Tibial nerve (tissue), 4 donors: ENCODE data around the gene MRGPRE. TPM values are rescaled to one million over a fixed set of nuclear protein-coding genes. Genes with fewer than 3 reads are reported as not detected.

Experiments used
- DNase-seq, 2 donors: peaks; one replicate each; pipeline ENCODE4 v3.0.0-alpha.2; 2019; ENCODE audit warnings: low spot score in 2 of 2
- H3K27ac ChIP-seq, 4 donors: fragments of 200-600 bp; sonication (generic) in 3 of 4; one replicate each; pipeline ENCODE4 v1.5.1; 2017 to 2019; ENCODE audit warnings: mild to moderate bottlenecking in 1 of 4
- H3K27me3 ChIP-seq, 2 donors: fragments of 200-600 bp; sonication (generic) in 1 of 2; one replicate each; pipeline versions ENCODE4 v1.5.1 to v1.6.0; 2017 to 2019
- H3K36me3 ChIP-seq, 3 donors: fragments of 200-600 bp; sonication (generic); one replicate each; pipeline ENCODE4 v1.5.1; 2018 to 2019
- H3K4me1 ChIP-seq, 4 donors: fragments of 200-600 bp; sonication (generic) in 3 of 4; one replicate each; pipeline ENCODE4 v1.5.1; 2017 to 2019
- H3K4me3 ChIP-seq, 4 donors: fragments of 200-600 bp; sonication (generic) in 3 of 4; one replicate each; pipeline ENCODE4 v1.5.1; 2017 to 2019; ENCODE audit warnings: mild to moderate bottlenecking in 1 of 4, moderate library complexity in 1 of 4
- H3K9me3 ChIP-seq, 4 donors: fragments of 200-600 bp; sonication (generic) in 3 of 4; one replicate each; pipeline ENCODE4 v1.5.1; 2017 to 2019
- EP300 ChIP-seq, 2 donors: sonication (generic); formaldehyde crosslinking; IDR thresholded peaks; one replicate each; pipeline ENCODE4 v1.6.1; 2017; ENCODE audit warnings: antibody characterized with exemption in 2 of 2, mild to moderate bottlenecking in 1 of 2
- POLR2A ChIP-seq, 2 donors: fragments of 450-650 bp; IDR thresholded peaks; one replicate each; pipeline ENCODE4 v1.6.1; 2017; ENCODE audit warnings: antibody characterized with exemption in 2 of 2, mild to moderate bottlenecking in 2 of 2, moderate library complexity in 2 of 2
- WGBS, 2 donors: methylation state at CpG; one replicate each; pipeline ENCODE4 v1.1.5; 2018; 5-methylcytosine and 5-hydroxymethylcytosine counted together
- total RNA-seq, 4 donors: library from RNA; depleted of rRNA; stranded (reverse); fragments of >200 nt; gene quantifications; one replicate each; pipeline ENCODE4 v1.1.0, GENCODE V29; 2016
- TF ChIP-seq, protein P1 (sequence below), 5 experiments: fragments of 200-600 bp in 3 of 5; fragments of 450-650 bp in 2 of 5; sonication (generic) in 3 of 5; IDR thresholded peaks; one replicate each; pipeline ENCODE4 v1.5.1; 2016 to 2019; ENCODE audit warnings: antibody characterized with exemption in 5 of 5, mild to moderate bottlenecking in 3 of 5, moderate library complexity in 2 of 5

Gene MRGPRE
- total RNA-seq, 4 donors from 2014 or later, result 0.66 TPM; not detected in 3

DNA sequence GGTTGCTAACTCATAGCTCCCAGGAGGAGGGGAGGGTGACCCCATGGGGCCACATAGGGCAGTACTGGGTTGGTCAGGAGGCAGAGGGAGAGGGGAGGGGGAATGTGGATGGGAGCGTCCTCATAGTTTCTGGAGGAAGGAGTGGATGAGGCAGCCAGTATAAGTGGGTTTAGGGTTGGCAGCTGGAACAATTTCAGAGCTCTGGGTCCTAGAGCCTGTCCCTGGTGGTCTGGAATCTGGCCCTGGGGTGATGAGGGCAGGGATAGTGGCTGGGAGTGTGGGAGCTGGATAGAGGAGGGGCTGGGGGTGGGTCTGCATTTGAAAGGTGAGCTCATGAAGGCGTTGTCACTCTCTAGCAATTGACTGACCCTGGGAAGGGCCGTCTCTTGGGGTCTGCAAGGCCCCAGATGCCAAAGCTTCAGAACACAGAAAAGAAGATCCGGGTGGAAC, 8.3 kb downstream of the MRGPRE start:
- Histone ChIP-seq H3K36me3 (no peaks in the 10 kb centered on the region), H3K27ac (no peak overlapping the region), H3K4me3 (no peak overlapping the region), H3K4me1 (peaks cover 0 to 13% (median 0%) of the 10 kb centered on the region in 4 donors), H3K27me3 (peaks cover 0 to 54% of the 10 kb centered on the region in 2 donors), H3K9me3 (no peaks in the 10 kb centered on the region)
- 46 to 49% methylated on average over 4 of the region's 4 CpGs for WGBS, 2 donors
- TF ChIP-seq POLR2A (IDR thresholded peaks at IDR 0.05) (no peak), EP300 (IDR thresholded peaks at IDR 0.05) (no peak)
- TF ChIP-seq, protein P1, sequence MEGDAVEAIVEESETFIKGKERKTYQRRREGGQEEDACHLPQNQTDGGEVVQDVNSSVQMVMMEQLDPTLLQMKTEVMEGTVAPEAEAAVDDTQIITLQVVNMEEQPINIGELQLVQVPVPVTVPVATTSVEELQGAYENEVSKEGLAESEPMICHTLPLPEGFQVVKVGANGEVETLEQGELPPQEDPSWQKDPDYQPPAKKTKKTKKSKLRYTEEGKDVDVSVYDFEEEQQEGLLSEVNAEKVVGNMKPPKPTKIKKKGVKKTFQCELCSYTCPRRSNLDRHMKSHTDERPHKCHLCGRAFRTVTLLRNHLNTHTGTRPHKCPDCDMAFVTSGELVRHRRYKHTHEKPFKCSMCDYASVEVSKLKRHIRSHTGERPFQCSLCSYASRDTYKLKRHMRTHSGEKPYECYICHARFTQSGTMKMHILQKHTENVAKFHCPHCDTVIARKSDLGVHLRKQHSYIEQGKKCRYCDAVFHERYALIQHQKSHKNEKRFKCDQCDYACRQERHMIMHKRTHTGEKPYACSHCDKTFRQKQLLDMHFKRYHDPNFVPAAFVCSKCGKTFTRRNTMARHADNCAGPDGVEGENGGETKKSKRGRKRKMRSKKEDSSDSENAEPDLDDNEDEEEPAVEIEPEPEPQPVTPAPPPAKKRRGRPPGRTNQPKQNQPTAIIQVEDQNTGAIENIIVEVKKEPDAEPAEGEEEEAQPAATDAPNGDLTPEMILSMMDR (IDR thresholded peaks at IDR 0.05), result no peak
- DNase-seq, result no peak

DNA sequence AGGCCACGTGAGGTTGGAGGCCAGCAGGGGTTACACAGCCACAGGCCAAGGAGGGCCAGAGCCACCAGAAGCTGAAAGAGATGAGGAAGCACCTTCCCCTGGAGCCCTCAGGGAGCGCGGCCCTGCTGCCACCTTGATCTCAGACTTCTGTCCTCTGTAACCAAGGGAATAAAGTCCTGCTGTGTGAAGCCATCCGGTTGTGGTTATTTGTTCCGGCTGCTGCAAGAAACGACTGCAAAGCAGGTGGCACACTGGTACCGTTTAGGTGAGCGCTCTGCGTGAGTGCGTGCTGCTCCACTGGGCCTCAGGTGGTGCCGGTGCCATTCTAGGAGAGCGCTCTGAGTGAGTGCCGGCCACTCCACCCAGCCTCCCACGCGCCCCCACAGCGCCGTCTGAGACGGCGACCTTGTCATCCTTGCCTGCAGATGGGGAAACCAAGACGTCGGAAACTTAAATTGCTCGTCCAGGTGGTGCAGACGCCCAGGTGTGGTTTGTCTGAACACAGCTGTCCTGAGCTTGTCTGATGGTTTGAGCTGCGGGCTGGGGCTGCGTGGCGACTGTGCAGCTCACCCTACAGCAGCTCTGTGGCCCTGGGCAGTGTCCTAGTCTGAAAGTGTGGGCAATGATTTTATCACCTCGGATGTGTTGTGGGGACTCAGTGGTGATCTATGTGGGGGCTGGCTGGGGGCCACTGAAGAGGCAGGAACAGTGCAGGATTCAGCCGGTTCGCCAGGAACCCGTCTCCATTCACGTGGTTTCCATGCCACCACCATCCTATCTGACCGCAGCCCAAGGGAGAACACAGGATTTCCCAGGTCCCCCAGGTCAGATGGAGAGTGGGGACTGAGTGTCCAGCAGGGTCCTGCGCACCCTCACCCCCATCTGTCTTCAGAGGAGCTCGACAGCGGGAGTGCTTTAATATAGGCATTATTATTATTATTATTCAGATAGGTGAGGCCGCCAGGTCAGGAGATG, 9.0 kb downstream of the MRGPRE start:
- no peak for DNase-seq
- H3K27ac ChIP-seq, result no peak overlapping the region
- no peak overlapping the region for H3K4me3 ChIP-seq
- WGBS, 2 donors, result 77 to 80% methylated on average over 34 to 36 of the region's 36 CpGs
- TF ChIP-seq POLR2A (IDR thresholded peaks at IDR 0.05) (no peak), EP300 (IDR thresholded peaks at IDR 0.05) (no peak)
- TF ChIP-seq, protein P1 (IDR thresholded peaks at IDR 0.05), result no peak
- H3K36me3 ChIP-seq, result no peaks in the 10 kb centered on the region
- peaks cover 0 to 13% (median 0%) of the 10 kb centered on the region in 4 donors for H3K4me1 ChIP-seq
- peaks cover 0 to 62% of the 10 kb centered on the region in 2 donors for H3K27me3 ChIP-seq
- no peaks in the 10 kb centered on the region for H3K9me3 ChIP-seq

DNA sequence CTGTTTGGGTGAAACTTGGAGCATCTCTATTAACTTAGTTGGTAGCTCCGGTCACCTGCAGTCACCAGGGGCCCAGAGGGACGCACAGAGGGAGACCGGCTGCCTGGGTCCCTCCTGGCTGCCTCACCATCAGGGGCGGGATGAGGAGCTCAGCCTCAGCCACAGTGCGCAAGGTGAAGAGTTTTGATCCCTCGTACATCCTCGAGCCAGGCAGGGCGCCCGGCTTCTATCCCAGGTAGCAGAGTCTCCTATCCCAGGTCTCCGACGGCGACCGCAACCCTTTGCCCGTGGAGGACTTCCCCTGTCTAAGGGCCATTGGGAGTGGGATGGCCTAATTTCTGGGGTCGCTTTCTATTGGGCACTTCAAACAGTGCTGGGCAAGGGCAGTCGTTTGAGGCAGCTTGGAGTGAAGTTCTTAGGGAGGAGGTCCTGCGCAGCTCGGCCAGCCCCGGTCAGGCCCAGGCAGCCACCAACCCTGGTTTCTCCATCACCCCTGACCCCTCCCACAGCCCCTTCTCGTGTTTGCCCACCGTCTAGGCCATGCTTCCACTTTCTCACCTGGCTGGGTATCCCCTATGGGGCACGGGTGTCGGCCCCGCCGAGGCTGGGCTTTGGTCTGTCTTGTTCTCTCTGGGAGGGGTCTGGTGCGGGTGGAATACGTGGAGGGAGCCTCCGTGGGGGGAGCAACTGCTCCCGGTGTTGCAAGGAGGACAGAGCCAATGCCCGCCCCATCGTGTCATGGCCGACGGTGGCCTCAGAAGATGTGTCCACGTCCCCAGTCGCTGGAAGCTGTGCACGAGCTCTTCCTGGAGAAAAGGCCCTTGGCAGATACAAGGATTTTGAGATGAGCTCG, 10.0 kb downstream of the MRGPRE start:
- H3K4me1 ChIP-seq, result peaks cover 0 to 14% (median under 1%) of the 10 kb centered on the region in 4 donors
- no peaks in the 10 kb centered on the region for H3K9me3 ChIP-seq
- WGBS, 2 donors, result 81 to 85% methylated on average over 32 to 37 of the region's 37 CpGs
- H3K36me3 ChIP-seq, result no peaks in the 10 kb centered on the region
- no peak for TF ChIP-seq POLR2A (IDR thresholded peaks at IDR 0.05)
- no peak for TF ChIP-seq EP300 (IDR thresholded peaks at IDR 0.05)
- TF ChIP-seq, protein P1 (IDR thresholded peaks at IDR 0.05), result no peak
- DNase-seq, result no peak
- no peak overlapping the region for H3K27ac ChIP-seq
- peaks cover 0 to 70% of the 10 kb centered on the region in 2 donors for H3K27me3 ChIP-seq
- H3K4me3 ChIP-seq, result no peak overlapping the region

DNA sequence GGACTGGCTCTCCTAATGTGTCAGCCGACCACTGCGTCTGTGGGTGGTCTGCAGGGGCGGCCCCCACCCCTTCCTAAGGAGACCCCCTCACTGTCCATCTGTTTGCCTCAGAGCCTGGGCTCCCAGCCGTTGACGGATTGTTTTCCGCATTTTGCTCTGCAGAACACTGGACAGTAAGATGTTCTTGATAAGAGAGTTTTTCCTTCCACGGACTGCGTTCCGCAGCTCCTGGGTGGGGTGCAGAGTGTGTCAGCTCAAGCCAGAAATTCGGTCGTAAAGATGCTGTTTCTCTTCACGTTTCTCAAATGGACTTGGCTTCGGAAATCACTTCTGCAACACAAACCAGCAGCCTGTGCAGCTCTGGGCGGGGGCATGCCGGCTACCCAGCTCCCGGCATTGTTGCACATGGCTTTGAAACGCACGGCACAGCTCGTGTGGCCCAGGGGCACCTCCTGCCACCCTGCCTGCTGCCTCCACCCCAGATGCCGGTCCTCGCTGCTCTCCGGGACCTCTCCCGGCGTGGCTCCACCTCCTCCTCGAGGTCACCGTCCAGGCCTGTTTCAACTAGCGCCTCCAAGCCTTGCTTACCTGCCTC, 10.7 kb downstream of the MRGPRE start:
- H3K36me3 ChIP-seq, result no peaks in the 10 kb centered on the region
- H3K4me3 ChIP-seq, result no peak overlapping the region
- TF ChIP-seq, protein P1 (IDR thresholded peaks at IDR 0.05), result no peak
- TF ChIP-seq EP300 (IDR thresholded peaks at IDR 0.05) (no peak), POLR2A (IDR thresholded peaks at IDR 0.05) (no peak)
- H3K27me3 ChIP-seq, result peaks cover 0 to 76% of the 10 kb centered on the region in 2 donors
- DNase-seq, result no peak
- H3K27ac ChIP-seq, result no peak overlapping the region
- peaks cover 0 to 19% (median 2%) of the 10 kb centered on the region in 4 donors for H3K4me1 ChIP-seq
- 48 to 52% methylated on average over 19 to 27 of the region's 27 CpGs for WGBS, 2 donors
- H3K9me3 ChIP-seq, result no peaks in the 10 kb centered on the region
